Measurements from ENCODE around the gene XIRP2. TPM values are rescaled to one million over a fixed set of nuclear protein-coding genes. Genes with fewer than 3 reads are reported as not detected.

Gene XIRP2, protein sequence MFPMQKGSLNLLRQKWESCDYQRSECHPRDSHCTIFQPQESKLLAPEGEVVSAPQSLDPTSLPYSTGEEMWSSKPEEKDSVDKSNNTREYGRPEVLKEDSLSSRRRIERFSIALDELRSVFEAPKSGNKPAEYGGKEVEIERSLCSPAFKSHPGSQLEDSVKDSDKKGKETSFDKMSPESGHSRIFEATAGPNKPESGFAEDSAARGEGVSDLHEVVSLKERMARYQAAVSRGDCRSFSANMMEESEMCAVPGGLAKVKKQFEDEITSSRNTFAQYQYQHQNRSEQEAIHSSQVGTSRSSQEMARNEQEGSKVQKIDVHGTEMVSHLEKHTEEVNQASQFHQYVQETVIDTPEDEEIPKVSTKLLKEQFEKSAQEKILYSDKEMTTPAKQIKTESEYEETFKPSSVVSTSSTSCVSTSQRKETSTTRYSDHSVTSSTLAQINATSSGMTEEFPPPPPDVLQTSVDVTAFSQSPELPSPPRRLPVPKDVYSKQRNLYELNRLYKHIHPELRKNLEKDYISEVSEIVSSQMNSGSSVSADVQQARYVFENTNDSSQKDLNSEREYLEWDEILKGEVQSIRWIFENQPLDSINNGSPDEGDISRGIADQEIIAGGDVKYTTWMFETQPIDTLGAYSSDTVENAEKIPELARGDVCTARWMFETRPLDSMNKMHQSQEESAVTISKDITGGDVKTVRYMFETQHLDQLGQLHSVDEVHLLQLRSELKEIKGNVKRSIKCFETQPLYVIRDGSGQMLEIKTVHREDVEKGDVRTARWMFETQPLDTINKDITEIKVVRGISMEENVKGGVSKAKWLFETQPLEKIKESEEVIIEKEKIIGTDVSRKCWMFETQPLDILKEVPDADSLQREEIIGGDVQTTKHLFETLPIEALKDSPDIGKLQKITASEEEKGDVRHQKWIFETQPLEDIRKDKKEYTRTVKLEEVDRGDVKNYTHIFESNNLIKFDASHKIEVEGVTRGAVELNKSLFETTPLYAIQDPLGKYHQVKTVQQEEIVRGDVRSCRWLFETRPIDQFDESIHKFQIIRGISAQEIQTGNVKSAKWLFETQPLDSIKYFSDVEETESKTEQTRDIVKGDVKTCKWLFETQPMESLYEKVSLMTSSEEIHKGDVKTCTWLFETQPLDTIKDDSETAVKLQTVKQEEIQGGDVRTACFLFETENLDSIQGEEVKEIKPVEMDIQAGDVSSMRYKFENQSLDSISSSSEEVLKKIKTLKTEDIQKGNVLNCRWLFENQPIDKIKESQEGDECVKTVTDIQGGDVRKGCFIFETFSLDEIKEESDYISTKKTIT (N-terminal part only)
- polyA plus RNA-seq (2011; rRNA removed) (not detected in 2 replicates), polyA plus RNA-seq (2017; fragmentation: RNase III; extraction: RNeasy Plus Mini Kit Qiagen cat#74134 plus additional on column Dnase treatment) (not detected in 3 replicates), polyA minus RNA-seq (2011; rRNA and poly(A)+ RNA removed) (not detected in 2 replicates)
- polyA plus RNA-seq (2012; cell fraction: cytosol; rRNA removed) = not detected in 2 replicates
- polyA plus RNA-seq (2012; cell fraction: nucleus; rRNA removed) = not detected in 2 replicates

DNA sequence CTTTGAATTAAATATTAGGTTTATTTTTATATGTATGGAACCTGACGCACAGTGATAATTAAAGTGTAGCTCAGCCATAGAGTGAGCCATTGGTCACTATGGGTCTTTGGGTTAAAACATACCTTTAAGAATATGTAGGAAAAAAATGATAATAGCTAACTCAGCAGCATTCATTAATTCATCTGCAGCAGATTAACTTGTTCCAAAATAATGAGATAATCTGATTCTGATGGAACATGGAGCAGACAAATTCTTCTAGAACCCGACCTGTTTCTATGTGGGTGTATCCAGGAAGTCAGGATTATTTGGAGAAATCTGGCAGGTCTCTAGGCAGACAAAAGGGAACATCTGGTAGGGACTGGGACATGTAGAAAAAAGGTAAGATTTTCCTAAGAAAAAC, at the start of gene XIRP2:
XIRP2 (plus strand) TSS at position 301 of the 400 bp plus-strand sequence. CDS start 15,003 bp downstream, outside the sequence.
- WGBS (ENCODE audit: missing lambda C conversion rate) = 0% methylated on average over 2 of the region's 2 CpGs
- Histone ChIP-seq H3K9me3 (no peaks in the 10 kb centered on the region), H3K4me3 (no peak within 1 kb of the TSS), H3K4me2 (no peak within 1 kb of the TSS), H3K27ac (no peak within 1 kb of the TSS), H3K4me1 (no peaks in the 10 kb centered on the region)
- DNase-seq (ENCODE audit: low read depth in 1 of 2, low spot score in 1 of 2) (no peak), FAIRE-seq (no peak), ATAC-seq (no peak)
- TF ChIP-seq FOXS1 (CRISPR knock-in tag; IDR thresholded peaks at IDR 0.05) (no peak), EHMT2 (IDR thresholded peaks at IDR 0.05; ENCODE audit: low read depth) (no peak), KDM5A (IDR thresholded peaks at IDR 0.05) (no peak), CHD2 (IDR thresholded peaks at IDR 0.05; ENCODE audit: low read length, partially characterized antibody) (no peak), SREBF2 (IDR thresholded peaks at IDR 0.05) (no peak), TP53 (CRISPR knock-in tag; IDR thresholded peaks at IDR 0.05) (no peak), SMC3 (IDR thresholded peaks at IDR 0.05) (no peak), POLR2A (IDR thresholded peaks at IDR 0.05; ENCODE audit: low read length) (no peak), RNF2 (IDR thresholded peaks at IDR 0.05; ENCODE audit: borderline replicate concordance, low read depth) (no peak), GATA3 (IDR thresholded peaks at IDR 0.05; ENCODE audit: borderline replicate concordance) (no peak), NFE2L2 (conservative IDR thresholded peaks at IDR 0.05; ENCODE audit: low read length) (no peak), ZFP36 (IDR thresholded peaks at IDR 0.05; ENCODE audit: borderline replicate concordance, partially characterized antibody) (no peak), MYC (IDR thresholded peaks at IDR 0.05; ENCODE audit: borderline replicate concordance, low read length) (no peak)
- TF ChIP-seq, protein P1, sequence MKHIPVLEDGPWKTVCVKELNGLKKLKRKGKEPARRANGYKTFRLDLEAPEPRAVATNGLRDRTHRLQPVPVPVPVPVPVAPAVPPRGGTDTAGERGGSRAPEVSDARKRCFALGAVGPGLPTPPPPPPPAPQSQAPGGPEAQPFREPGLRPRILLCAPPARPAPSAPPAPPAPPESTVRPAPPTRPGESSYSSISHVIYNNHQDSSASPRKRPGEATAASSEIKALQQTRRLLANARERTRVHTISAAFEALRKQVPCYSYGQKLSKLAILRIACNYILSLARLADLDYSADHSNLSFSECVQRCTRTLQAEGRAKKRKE (CRISPR knock-in tag; IDR thresholded peaks at IDR 0.05; ENCODE audit: low read depth) = no peak
- TF ChIP-seq, protein P2, sequence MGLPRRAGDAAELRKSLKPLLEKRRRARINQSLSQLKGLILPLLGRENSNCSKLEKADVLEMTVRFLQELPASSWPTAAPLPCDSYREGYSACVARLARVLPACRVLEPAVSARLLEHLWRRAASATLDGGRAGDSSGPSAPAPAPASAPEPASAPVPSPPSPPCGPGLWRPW (IDR thresholded peaks at IDR 0.05) = no peak
- CTCF ChIA-PET = no interaction called here
- POLR2A ChIA-PET = no interaction called here

DNA sequence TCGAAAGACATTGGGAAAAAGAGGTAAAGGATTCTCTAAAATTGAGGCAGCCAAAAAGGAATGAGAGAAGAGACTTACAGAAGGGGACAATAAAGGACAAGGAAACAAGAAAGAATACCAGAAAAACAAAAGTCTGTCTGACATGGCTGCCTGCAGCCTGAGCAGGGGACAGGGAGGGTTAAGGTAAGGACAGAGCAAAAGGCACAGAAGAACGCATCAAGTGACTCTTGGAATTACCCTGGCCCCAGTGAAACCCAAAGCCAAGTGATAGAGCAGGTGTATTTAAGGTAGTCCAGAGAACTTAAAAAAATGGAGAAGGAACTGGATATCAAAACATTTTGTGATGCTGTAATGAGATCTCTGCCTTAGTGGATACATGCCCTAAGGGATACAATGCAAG, 47.1 kb upstream of the XIRP2 start:
- Histone ChIP-seq H3K4me1 (no peaks in the 10 kb centered on the region), H3K27ac (no peak overlapping the region), H3K4me2 (no peak overlapping the region), H3K4me3 (no peak overlapping the region), H3K9me3 (no peaks in the 10 kb centered on the region)
- TF ChIP-seq, protein P3, sequence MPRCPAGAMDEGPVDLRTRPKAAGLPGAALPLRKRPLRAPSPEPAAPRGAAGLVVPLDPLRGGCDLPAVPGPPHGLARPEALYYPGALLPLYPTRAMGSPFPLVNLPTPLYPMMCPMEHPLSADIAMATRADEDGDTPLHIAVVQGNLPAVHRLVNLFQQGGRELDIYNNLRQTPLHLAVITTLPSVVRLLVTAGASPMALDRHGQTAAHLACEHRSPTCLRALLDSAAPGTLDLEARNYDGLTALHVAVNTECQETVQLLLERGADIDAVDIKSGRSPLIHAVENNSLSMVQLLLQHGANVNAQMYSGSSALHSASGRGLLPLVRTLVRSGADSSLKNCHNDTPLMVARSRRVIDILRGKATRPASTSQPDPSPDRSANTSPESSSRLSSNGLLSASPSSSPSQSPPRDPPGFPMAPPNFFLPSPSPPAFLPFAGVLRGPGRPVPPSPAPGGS (IDR thresholded peaks at IDR 0.05) = no peak
- TF ChIP-seq KDM5A (IDR thresholded peaks at IDR 0.05) = no peak
- no peak for TF ChIP-seq NPAS2 (CRISPR knock-in tag; IDR thresholded peaks at IDR 0.05; ENCODE audit: borderline replicate concordance)
- no peak for TF ChIP-seq EHMT2 (IDR thresholded peaks at IDR 0.05; ENCODE audit: low read depth)
- TF ChIP-seq CBX8 (IDR thresholded peaks at IDR 0.05) = no peak
- no peak for TF ChIP-seq CHD4 (IDR thresholded peaks at IDR 0.05; ENCODE audit: borderline replicate concordance)
- TF ChIP-seq HEYL (CRISPR knock-in tag; IDR thresholded peaks at IDR 0.05) = no peak
- no peak for TF ChIP-seq ZC3H11A (IDR thresholded peaks at IDR 0.05)
- TF ChIP-seq RFX5 (IDR thresholded peaks at IDR 0.05) = no peak
- no peak for TF ChIP-seq POLR2AphosphoS2 (conservative IDR thresholded peaks at IDR 0.05; ENCODE audit: low read length)
- TF ChIP-seq GATA3 (IDR thresholded peaks at IDR 0.05; ENCODE audit: borderline replicate concordance) = no peak
- no peak for TF ChIP-seq HDAC2 (IDR thresholded peaks at IDR 0.05)
- no peak for TF ChIP-seq MAFK (IDR thresholded peaks at IDR 0.05; ENCODE audit: partially characterized antibody)
- TF ChIP-seq SMC3 (IDR thresholded peaks at IDR 0.05) = no peak
- TF ChIP-seq, protein P4, sequence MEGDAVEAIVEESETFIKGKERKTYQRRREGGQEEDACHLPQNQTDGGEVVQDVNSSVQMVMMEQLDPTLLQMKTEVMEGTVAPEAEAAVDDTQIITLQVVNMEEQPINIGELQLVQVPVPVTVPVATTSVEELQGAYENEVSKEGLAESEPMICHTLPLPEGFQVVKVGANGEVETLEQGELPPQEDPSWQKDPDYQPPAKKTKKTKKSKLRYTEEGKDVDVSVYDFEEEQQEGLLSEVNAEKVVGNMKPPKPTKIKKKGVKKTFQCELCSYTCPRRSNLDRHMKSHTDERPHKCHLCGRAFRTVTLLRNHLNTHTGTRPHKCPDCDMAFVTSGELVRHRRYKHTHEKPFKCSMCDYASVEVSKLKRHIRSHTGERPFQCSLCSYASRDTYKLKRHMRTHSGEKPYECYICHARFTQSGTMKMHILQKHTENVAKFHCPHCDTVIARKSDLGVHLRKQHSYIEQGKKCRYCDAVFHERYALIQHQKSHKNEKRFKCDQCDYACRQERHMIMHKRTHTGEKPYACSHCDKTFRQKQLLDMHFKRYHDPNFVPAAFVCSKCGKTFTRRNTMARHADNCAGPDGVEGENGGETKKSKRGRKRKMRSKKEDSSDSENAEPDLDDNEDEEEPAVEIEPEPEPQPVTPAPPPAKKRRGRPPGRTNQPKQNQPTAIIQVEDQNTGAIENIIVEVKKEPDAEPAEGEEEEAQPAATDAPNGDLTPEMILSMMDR (IDR thresholded peaks at IDR 0.05) = no peak
- POLR2A ChIA-PET = no interaction called here
- WGBS (ENCODE audit: missing lambda C conversion rate) = 11% methylated on average over 2 of the region's 2 CpGs
- no peak for FAIRE-seq
- DNase-seq (ENCODE audit: low read depth in 1 of 2, low spot score in 1 of 2) = no peak
- ATAC-seq = no peak
- CTCF ChIA-PET = no interaction called here
